A549 (cell line): ENCODE results near the gene CCDC83.

ENCODE experiments used
- CBX2 ChIP-seq: fragments of 200-600 bp; sonication (generic); IDR thresholded peaks from 2 replicates; pipeline ENCODE4 v1.6.1; 2016; ENCODE audit warnings: low read depth, mild to moderate bottlenecking, borderline replicate concordance
- KDM1A ChIP-seq: fragments of 200-600 bp; sonication (generic); IDR thresholded peaks from 2 replicates; pipeline ENCODE4 v1.6.1; 2016; ENCODE audit warnings: low read depth, mild to moderate bottlenecking
- MAFK ChIP-seq: fragments of 450-650 bp; IDR thresholded peaks from 2 replicates; pipeline ENCODE4 v1.6.1; 2014; ENCODE audit not compliant: partially characterized antibody
- POLR2A ChIP-seq: IDR thresholded peaks from 2 replicates; pipeline ENCODE4 v1.6.1; 2012; ENCODE audit warnings: mild to moderate bottlenecking, low read length
- RAD21 ChIP-seq, 2 experiments: fragments of >200 bp in 1 of 2; sonication (Bioruptor Twin) in 1 of 2; formaldehyde crosslinking in 1 of 2; IDR thresholded peaks in 1 of 2; conservative IDR thresholded peaks in 1 of 2; 2 replicates in 1 of 2; 3 replicates in 1 of 2; pipeline ENCODE4 v1.6.1; 2012 to 2018; ENCODE audit warnings: inconsistent platforms in 1 of 2

GRCh38 chr11:85960678-85961077, 105.5 kb downstream of the CCDC83 start:
- TF ChIP-seq MAFK = no peak
- TF ChIP-seq POLR2A = no peak
- TF ChIP-seq CBX2 = no peak
- TF ChIP-seq RAD21 (conservative IDR thresholded peaks at IDR 0.05 in 1 of 2, IDR thresholded peaks at IDR 0.05 in 1 of 2) = no peak
- TF ChIP-seq KDM1A = no peak
